NT2/D1 (cell line): ENCODE data around the gene IKZF5.

ENCODE experiments used
- SUZ12 ChIP-seq: IDR thresholded peaks from 2 replicates; pipeline ENCODE4 v1.6.1; 2011; ENCODE audit not compliant: insufficient read length, insufficient read depth; ENCODE audit errors: extremely low read depth
- YY1 ChIP-seq: IDR thresholded peaks from 2 replicates; pipeline ENCODE4 v1.6.1; 2011; ENCODE audit not compliant: insufficient read length, insufficient read depth
- ZNF274 ChIP-seq: IDR thresholded peaks from 2 replicates; pipeline ENCODE4 v1.6.1; 2011; ENCODE audit warnings: mild to moderate bottlenecking, low read depth, low read length

- TF ChIP-seq YY1 (no peak), ZNF274 (no peak), SUZ12 (no peak)
Measured at GRCh38 chr10:122974543-122975064, 34.0 kb downstream of the IKZF5 start.
